GM12864 (cell line): ENCODE measurements around the gene FATE1.
A peak's percentile ranks its signal among the peaks of the same experiment; 100 is the strongest.

Source experiments
- DNase-seq: peaks from one replicate; pipeline ENCODE4 v3.0.0-alpha.2; 2011; ENCODE audit warnings: low read depth
- H3K4me3 ChIP-seq: 2 replicates; pipeline ENCODE4 v1.5.1; 2011; ENCODE audit warnings: mild to moderate bottlenecking, low read depth, low read length, control low read depth
- TF ChIP-seq, protein P1 (sequence below): IDR thresholded peaks from 2 replicates; pipeline ENCODE4 v1.5.1; 2011; ENCODE audit warnings: low read depth, mild to moderate bottlenecking, moderate library complexity, low read length, control low read depth, inconsistent platforms; ENCODE audit errors: missing control alignments

Gene FATE1

DNA sequence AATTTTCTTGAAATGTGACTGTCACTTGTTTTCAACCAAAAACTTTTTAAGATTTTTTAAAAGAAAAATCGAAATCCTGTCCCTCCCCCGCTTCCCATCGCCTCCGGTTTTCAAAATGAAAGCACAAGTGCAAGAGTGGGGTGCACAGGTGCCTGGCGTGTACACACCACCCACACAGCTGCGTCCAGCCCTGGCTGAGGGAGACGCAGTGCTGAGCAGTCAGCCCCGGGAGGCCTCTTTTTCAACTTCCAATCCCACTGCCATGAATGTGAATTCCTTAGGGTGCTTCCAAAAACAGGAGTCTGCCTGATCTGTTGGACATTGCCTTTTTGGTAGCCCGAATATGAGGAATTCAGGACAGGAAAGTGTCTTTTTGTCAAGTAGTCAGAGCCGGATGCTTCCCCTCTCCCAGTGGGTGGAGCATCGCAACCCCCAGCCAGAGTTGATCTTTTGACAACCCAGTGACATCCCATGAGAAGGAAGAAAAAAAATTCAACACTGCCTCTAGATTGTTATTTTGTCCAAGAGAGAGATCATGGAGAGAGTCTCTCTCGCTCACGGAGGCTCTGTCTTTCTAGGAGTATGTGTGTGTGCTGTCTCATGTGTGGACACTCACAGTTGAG lies 11.7 kb upstream of the FATE1 start:
- TF ChIP-seq, protein P1, sequence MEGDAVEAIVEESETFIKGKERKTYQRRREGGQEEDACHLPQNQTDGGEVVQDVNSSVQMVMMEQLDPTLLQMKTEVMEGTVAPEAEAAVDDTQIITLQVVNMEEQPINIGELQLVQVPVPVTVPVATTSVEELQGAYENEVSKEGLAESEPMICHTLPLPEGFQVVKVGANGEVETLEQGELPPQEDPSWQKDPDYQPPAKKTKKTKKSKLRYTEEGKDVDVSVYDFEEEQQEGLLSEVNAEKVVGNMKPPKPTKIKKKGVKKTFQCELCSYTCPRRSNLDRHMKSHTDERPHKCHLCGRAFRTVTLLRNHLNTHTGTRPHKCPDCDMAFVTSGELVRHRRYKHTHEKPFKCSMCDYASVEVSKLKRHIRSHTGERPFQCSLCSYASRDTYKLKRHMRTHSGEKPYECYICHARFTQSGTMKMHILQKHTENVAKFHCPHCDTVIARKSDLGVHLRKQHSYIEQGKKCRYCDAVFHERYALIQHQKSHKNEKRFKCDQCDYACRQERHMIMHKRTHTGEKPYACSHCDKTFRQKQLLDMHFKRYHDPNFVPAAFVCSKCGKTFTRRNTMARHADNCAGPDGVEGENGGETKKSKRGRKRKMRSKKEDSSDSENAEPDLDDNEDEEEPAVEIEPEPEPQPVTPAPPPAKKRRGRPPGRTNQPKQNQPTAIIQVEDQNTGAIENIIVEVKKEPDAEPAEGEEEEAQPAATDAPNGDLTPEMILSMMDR = no peak
- no peak for DNase-seq
- H3K4me3 ChIP-seq = no peak overlapping the region

DNA sequence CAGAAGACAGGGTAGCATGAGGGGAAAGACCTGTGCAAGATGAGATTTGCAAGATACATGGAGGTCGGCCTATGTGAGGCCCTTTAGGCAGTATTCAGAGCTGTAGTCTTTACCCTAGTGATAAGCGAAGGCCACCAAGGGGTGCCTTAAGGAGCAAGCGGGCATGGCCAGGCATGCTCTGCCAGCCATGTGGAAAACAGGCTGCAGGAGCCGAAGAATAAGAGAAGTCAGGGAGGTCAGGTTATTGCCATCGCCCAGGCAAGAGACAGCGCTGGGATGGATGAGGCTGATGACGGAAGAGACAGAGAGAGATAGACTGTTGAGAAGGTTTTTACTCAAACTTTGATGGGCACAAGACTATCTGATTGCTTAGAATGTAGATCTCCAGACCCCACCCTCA lies 7.0 kb upstream of the FATE1 start:
- no peak overlapping the region for H3K4me3 ChIP-seq
- DNase-seq = no peak
- TF ChIP-seq, protein P1 = no peak

DNA sequence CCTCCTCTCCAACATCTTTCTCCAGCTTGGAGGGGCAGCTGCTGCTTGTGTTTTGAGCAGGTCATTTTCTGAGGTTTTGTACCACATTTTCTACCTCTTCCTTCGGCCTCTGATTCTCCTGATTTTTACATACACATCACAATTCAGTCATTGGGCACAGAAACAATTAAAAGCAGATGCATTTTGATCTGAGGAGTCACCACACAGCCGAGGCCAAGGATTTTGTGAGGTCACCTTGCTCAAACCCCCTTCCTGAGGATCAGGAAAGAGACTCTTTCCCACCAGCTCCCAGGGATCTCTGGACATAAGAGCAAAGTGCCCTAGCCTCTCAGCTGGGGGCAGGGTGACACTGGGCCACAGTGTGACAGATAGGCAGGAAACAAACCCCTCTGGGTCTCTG lies 5.4 kb upstream of the FATE1 start:
- TF ChIP-seq, protein P1 = no peak
- no peak for DNase-seq
- H3K4me3 ChIP-seq = no peak overlapping the region

DNA sequence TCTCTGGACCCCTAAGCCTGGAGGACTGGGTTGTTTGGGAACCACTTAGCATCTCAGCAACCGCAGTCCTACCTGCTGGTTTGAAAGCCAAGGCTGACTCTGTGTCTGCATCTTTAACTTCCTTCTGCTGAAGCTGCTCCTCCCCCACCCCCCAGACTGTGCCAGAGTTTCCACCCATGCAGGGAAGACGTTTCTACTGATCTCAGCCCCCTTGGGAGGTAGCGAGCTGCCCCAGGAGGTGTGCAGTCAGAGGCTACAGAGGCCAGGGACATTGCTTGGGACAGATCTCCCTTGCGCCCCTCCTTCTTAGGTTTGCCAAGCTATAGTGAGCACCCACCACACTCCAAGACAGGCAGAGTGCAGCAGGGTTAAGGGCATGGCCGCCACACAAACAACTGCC lies 4.7 kb upstream of the FATE1 start:
- H3K4me3 ChIP-seq = no peak overlapping the region
- TF ChIP-seq, protein P1 = no peak
- no peak for DNase-seq

DNA sequence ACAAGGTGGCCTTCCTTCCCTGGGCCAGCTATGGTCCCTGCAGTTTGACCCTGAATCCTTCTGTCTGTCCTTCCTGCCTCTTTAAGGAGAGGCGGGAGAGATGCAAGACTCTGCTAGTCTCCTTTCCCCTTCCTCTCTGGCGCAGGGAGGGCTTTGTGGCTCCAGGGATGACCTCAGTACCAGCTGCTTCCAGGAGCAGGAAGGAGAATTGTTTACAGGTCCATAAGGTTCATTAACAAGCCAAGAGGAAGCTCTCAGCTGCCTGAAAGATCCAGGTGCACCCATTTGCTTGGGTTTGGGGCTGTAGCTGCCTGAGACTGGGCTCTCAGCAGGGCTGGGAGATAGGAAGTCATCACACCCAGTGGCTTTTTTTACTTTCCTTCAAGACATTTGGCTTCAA lies 4.0 kb upstream of the FATE1 start:
- no peak overlapping the region for H3K4me3 ChIP-seq
- TF ChIP-seq, protein P1 = no peak
- no peak for DNase-seq

DNA sequence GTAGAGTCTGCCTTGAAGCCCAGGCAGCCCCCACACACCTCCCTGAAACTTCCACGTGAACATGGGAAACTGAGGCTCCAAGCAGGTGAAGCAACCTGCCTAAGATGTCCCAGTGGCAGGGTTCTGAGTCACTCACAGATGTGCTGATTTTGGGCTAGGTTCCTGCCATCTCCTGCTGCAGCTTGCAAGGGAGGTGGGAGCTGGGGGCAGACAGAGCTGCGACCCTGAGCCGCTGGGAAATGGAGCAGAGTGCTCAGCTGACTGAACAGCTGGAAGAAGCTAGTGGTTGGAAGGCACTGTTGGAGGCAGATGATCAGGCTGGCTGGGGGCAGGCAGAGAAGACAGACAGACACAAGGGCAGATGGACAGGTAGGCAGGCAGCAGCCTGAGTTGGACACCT lies 3.6 kb upstream of the FATE1 start:
- H3K4me3 ChIP-seq = no peak overlapping the region
- TF ChIP-seq, protein P1 = no peak
- no peak for DNase-seq

DNA sequence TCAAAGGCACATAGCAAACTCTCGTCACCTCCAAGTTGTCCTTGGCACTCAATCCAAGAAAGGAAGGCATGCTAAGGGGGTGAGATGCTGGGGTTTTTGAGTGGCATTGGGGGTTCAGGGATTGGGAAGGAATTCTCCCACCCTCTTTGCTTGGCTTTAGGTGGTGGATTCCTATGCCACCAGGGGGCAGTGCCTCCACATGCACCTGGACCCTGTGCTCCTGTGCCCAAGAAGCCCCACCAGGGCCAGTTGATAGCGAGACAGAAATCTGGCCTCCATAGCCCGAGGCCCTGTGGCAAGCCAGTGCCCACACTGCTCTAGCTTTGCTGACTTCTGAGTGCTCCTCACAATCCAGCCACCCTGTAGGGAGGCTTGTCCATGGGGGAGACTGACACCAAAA lies 2.0 kb upstream of the FATE1 start:
- no peak for DNase-seq
- TF ChIP-seq, protein P1 = peak; percentile 71

More for the DNA sequence above, 2.0 kb upstream of the FATE1 start:
- H3K4me3 ChIP-seq = no peak overlapping the region
